ENCODE measurements around the gene MYADM. TPM values are rescaled to one million over a fixed set of nuclear protein-coding genes. Genes with fewer than 3 reads are reported as not detected.

Gene MYADM
- total and polyA plus RNA-seq, 2 of the 13 experiments (the other 11 are each of a cell fraction or from before 2014, with no cell fraction given): 19.9 to 38.1 TPM

GRCh38 chr19:53881482-53882390 is 14.1 kb downstream of the MYADM start, which contains the start of gene PRKCG (continued):
- TF ChIP-seq REST (IDR thresholded peaks at IDR 0.05; ENCODE audit: borderline replicate concordance in 1 of 2, low read depth in 1 of 2, low read length in 2 of 2) (no peak), ZNF235 (CRISPR knock-in tag; IDR thresholded peaks at IDR 0.05; ENCODE audit: borderline replicate concordance) (no peak), RNF2 (conservative IDR thresholded peaks at IDR 0.05; ENCODE audit: low read depth) (no peak), XRCC5 (optimal IDR thresholded peaks at IDR 0.05; ENCODE audit: low read length) (peak; percentile 16), PBX2 (CRISPR knock-in tag; IDR thresholded peaks at IDR 0.05) (no peak), JUN (CRISPR knock-in tag; IDR thresholded peaks at IDR 0.05) (no peak), GABPB1 (CRISPR knock-in tag; IDR thresholded peaks at IDR 0.05) (peak; percentile 65; the same call in 1 of the 2 replicates), RFXAP (CRISPR knock-in tag; IDR thresholded peaks at IDR 0.05; ENCODE audit: borderline replicate concordance) (0 out of 2 replicates have a peak, but pooled peaks have one; percentile 39), SP4 (CRISPR knock-in tag; IDR thresholded peaks at IDR 0.05) (peak; percentile 55; the same call in 1 of the 2 replicates), ZNF367 (CRISPR knock-in tag; IDR thresholded peaks at IDR 0.05; ENCODE audit: borderline replicate concordance) (no peak), NBN (conservative IDR thresholded peaks at IDR 0.05) (no peak), ZFP36 (IDR thresholded peaks at IDR 0.05; ENCODE audit: borderline replicate concordance, low read depth, low read length, partially characterized antibody) (no peak), ZNF441 (CRISPR knock-in tag; IDR thresholded peaks at IDR 0.05; ENCODE audit: borderline replicate concordance) (peak; percentile 54; the same call in 1 of the 2 replicates), HNRNPLL (IDR thresholded peaks at IDR 0.05; ENCODE audit: low read depth, low read length, poor library complexity, severe bottlenecking) (peak; percentile 37), ZNF768 (CRISPR knock-in tag; IDR thresholded peaks at IDR 0.05) (peak; percentile 47), ZBTB46 (CRISPR knock-in tag; IDR thresholded peaks at IDR 0.05; ENCODE audit: borderline replicate concordance) (no peak), ZNF710 (CRISPR knock-in tag; IDR thresholded peaks at IDR 0.05; ENCODE audit: borderline replicate concordance) (no peak)

Data from HepG2 (cell line).